H9 (cell line): ENCODE data around the gene DCXR. TPM values are rescaled to one million over a fixed set of nuclear protein-coding genes. Genes with fewer than 3 reads are reported as not detected.

Experiments
- DNase-seq: peaks from one replicate; pipeline ENCODE4 v3.0.0-alpha.2; 2017
- H2AFZ ChIP-seq: one replicate; pipeline ENCODE4 v1.6.1; 2013; ENCODE audit warnings: mild to moderate bottlenecking, low read length, control low read depth, moderate library complexity
- H2AK5ac ChIP-seq: 2 replicates; pipeline ENCODE4 v1.6.1; 2013; ENCODE audit warnings: low read length, control low read depth, mixed read lengths; ENCODE audit not compliant: insufficient read length
- H2BK120ac ChIP-seq: one replicate; pipeline ENCODE4 v1.6.1; 2013; ENCODE audit warnings: low read depth, mild to moderate bottlenecking, low read length, control low read depth, inconsistent platforms; ENCODE audit not compliant: poor library complexity, severe bottlenecking
- H2BK12ac ChIP-seq: 2 replicates; pipeline ENCODE4 v1.6.1; 2013; ENCODE audit warnings: low read length, control low read depth, mixed read lengths, low read depth; ENCODE audit not compliant: insufficient read length
- H2BK15ac ChIP-seq: 2 replicates; pipeline ENCODE4 v1.6.1; 2013; ENCODE audit warnings: low read depth, low read length, control low read depth
- H2BK20ac ChIP-seq: one replicate; pipeline ENCODE4 v1.6.1; 2013; ENCODE audit warnings: low read depth, mild to moderate bottlenecking, low read length, control low read depth, inconsistent platforms; ENCODE audit not compliant: poor library complexity, severe bottlenecking
- H2BK5ac ChIP-seq: 2 replicates; pipeline ENCODE4 v1.6.1; 2013; ENCODE audit warnings: low read length, control low read depth, mixed read lengths; ENCODE audit not compliant: insufficient read length
- H3K14ac ChIP-seq: 2 replicates; pipeline ENCODE4 v1.6.1; 2013; ENCODE audit warnings: low read length, control low read depth; ENCODE audit not compliant: insufficient read depth
- H3K18ac ChIP-seq: 2 replicates; pipeline ENCODE4 v1.6.1; 2013; ENCODE audit warnings: low read depth, mild to moderate bottlenecking, mixed read lengths, low read length, control low read depth; ENCODE audit not compliant: insufficient read length
- H3K23ac ChIP-seq: 2 replicates; pipeline ENCODE4 v1.6.1; 2013; ENCODE audit warnings: low read length, control low read depth, mixed read lengths, low read depth; ENCODE audit not compliant: insufficient read length
- H3K23me2 ChIP-seq: 2 replicates; pipeline ENCODE4 v1.6.1; 2013; ENCODE audit warnings: low read depth, mild to moderate bottlenecking, mixed read lengths, low read length, control low read depth; ENCODE audit not compliant: insufficient read length, poor library complexity, severe bottlenecking
- H3K27ac ChIP-seq: 2 replicates; pipeline ENCODE4 v1.5.1; 2013; ENCODE audit warnings: low read length, control low read depth, mixed read lengths, low read depth; ENCODE audit not compliant: insufficient read length
- H3K27me3 ChIP-seq: 2 replicates; pipeline ENCODE4 v1.6.1; 2013; ENCODE audit warnings: low read length, control low read depth, inconsistent platforms; ENCODE audit not compliant: insufficient read depth
- H3K4ac ChIP-seq: 2 replicates; pipeline ENCODE4 v1.6.1; 2013; ENCODE audit warnings: low read depth, mild to moderate bottlenecking, control low read depth, inconsistent platforms, low read length, moderate library complexity
- H3K4me1 ChIP-seq: 2 replicates; pipeline ENCODE4 v1.6.1; 2013; ENCODE audit warnings: low read length, control low read depth, inconsistent platforms; ENCODE audit not compliant: insufficient read depth
- H3K4me2 ChIP-seq: 2 replicates; pipeline ENCODE4 v1.6.1; 2013; ENCODE audit warnings: low read length, control low read depth, mixed read lengths; ENCODE audit not compliant: insufficient read length, insufficient read depth
- H3K56ac ChIP-seq: 2 replicates; pipeline ENCODE4 v1.6.1; 2013; ENCODE audit warnings: low read depth, mild to moderate bottlenecking, mixed read lengths, low read length, control low read depth; ENCODE audit not compliant: insufficient read length
- H3K79me1 ChIP-seq: 2 replicates; pipeline ENCODE4 v1.6.1; 2013; ENCODE audit warnings: low read depth, mild to moderate bottlenecking, moderate library complexity, low read length, control low read depth, inconsistent platforms; ENCODE audit not compliant: insufficient read depth, poor library complexity, severe bottlenecking
- H3K79me2 ChIP-seq: 2 replicates; pipeline ENCODE4 v1.6.1; 2013; ENCODE audit warnings: low read length, control low read depth, inconsistent platforms; ENCODE audit not compliant: insufficient read depth
- H3K9ac ChIP-seq: 2 replicates; pipeline ENCODE4 v1.6.1; 2013; ENCODE audit warnings: low read length, control low read depth, mixed read lengths; ENCODE audit not compliant: insufficient read length; ENCODE audit errors: extremely low read depth
- H3K9me3 ChIP-seq: one replicate; pipeline ENCODE4 v1.6.1; 2013; ENCODE audit warnings: low read depth, low read length, inconsistent platforms; ENCODE audit not compliant: control insufficient read depth
- H3T11ph ChIP-seq: one replicate; pipeline ENCODE4 v1.6.1; 2013; ENCODE audit warnings: mild to moderate bottlenecking, low read length, control low read depth, inconsistent platforms
- H4K20me1 ChIP-seq: one replicate; pipeline ENCODE4 v1.6.1; 2013; ENCODE audit not compliant: control insufficient read depth, insufficient read length, insufficient read depth
- H4K5ac ChIP-seq: 2 replicates; pipeline ENCODE4 v1.6.1; 2013; ENCODE audit warnings: low read depth, mild to moderate bottlenecking, mixed read lengths, low read length, control low read depth; ENCODE audit not compliant: insufficient read length
- H4K8ac ChIP-seq: replicated peaks from 2 replicates; pipeline ENCODE4 v1.6.1; 2013; ENCODE audit warnings: low read length, control low read depth, mixed read lengths, low read depth; ENCODE audit not compliant: insufficient read length
- H4K91ac ChIP-seq: 2 replicates; pipeline ENCODE4 v1.6.1; 2013; ENCODE audit warnings: low read depth, mild to moderate bottlenecking, moderate library complexity, mixed read lengths, low read length, control low read depth; ENCODE audit not compliant: insufficient read length
- H3K27ac Mint-ChIP-seq, 3 experiments: 2 replicates in 2 of 3; 3 replicates in 1 of 3; pipeline ENCODE4 v1.8.0; 2020 to 2021; ENCODE audit warnings: mixed read lengths in 3 of 3, mild to moderate bottlenecking in 1 of 3, moderate library complexity in 1 of 3
- H3K27me3 Mint-ChIP-seq: 2 replicates; pipeline ENCODE4 v1.8.0; 2021; ENCODE audit warnings: low read depth, mild to moderate bottlenecking, moderate library complexity, mixed read lengths
- H3K36me3 Mint-ChIP-seq, 3 experiments: 2 replicates in 2 of 3; 3 replicates in 1 of 3; pipeline ENCODE4 v1.8.0; 2020 to 2021; ENCODE audit warnings: low read depth in 3 of 3, mixed read lengths in 3 of 3; ENCODE audit not compliant: insufficient read depth in 1 of 3
- H3K4me1 Mint-ChIP-seq, 2 experiments: 2 replicates each; pipeline ENCODE4 v1.8.0; 2020; ENCODE audit warnings: mixed read lengths in 2 of 2
- H3K4me3 Mint-ChIP-seq, 2 experiments: 2 replicates in 1 of 2; 3 replicates in 1 of 2; pipeline ENCODE4 v1.8.0; 2020 to 2021; ENCODE audit warnings: mild to moderate bottlenecking in 2 of 2, mixed read lengths in 2 of 2, moderate library complexity in 1 of 2
- H3K9me3 Mint-ChIP-seq, 2 experiments: 2 replicates in 1 of 2; 3 replicates in 1 of 2; pipeline ENCODE4 v1.8.0; 2020; ENCODE audit warnings: mild to moderate bottlenecking in 2 of 2, mixed read lengths in 2 of 2, moderate library complexity in 1 of 2
- WGBS: extraction: QIAGEN DNeasy Blood & Tissue Kit; methylation state at CpG from one replicate; pipeline ENCODE4 v1.1.7; 2013; ENCODE audit warnings: missing lambda C conversion rate, low lambda C conversion rate, mixed read lengths; ENCODE audit not compliant: insufficient read length; ENCODE audit errors: extremely low coverage; 5-methylcytosine and 5-hydroxymethylcytosine counted together
- total RNA-seq: library from RNA; stranded (reverse); gene quantifications from 2 replicates; pipeline ENCODE4 v1.2.1, GENCODE V29; 2021
- TF ChIP-seq, protein P1 (sequence below): fragments of 200-600 bp; sonication (generic); conservative IDR thresholded peaks from 3 replicates; pipeline ENCODE4 v1.8.0; 2021; ENCODE audit warnings: antibody characterized with exemption, mild to moderate bottlenecking

Gene DCXR
- total RNA-seq, 1 experiment from 2014 or later = 93.6 TPM

DNA sequence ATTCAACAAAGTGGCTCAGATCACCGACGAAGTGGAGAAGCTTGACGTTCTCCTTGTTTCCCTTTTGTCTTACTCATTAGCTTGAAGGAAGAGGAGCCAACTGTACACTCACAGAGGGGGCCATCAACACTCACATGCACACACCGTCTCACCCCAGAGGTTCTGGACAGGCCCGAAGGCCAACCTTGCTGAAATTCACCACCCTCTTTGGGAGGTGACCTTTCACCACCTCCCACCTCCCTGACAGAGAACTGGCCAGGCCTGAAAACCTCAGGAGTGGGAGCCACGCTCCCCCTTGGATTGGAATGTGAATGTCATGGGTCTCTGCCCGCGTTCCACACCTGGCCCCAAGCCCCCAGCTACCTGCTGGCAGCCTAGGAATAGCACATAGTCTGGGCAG is 2.0 kb downstream of the DCXR start:
- H2BK5ac ChIP-seq = no peak overlapping the region
- Mint-ChIP-seq H3K27ac (no peak overlapping the region; a peak in 1 of 7 replicates), H3K36me3 (peaks cover 8 to 14% (median 12%) of the 10 kb centered on the region in 3 experiments; a peak in 5 of 7 replicates), H3K9me3 (no peaks in the 10 kb centered on the region; a peak in 1 of 5 replicates), H3K27me3 (peaks cover 14% of the 10 kb centered on the region), H3K4me3 (peak overlapping the region; percentile 33 to 62), H3K4me1 (peaks cover 7 to 21% of the 10 kb centered on the region in 2 experiments)
- no peak overlapping the region for H2BK120ac ChIP-seq
- no peak overlapping the region for H4K91ac ChIP-seq
- H3K9ac ChIP-seq = no peak overlapping the region
- H3K4ac ChIP-seq = no peak overlapping the region
- H3K14ac ChIP-seq = no peak overlapping the region
- H3K4me1 ChIP-seq = no peaks in the 10 kb centered on the region
- peaks cover 8% of the 10 kb centered on the region for H3K23me2 ChIP-seq
- H2AFZ ChIP-seq = no peak overlapping the region
- no peak overlapping the region for H2AK5ac ChIP-seq
- no peaks in the 10 kb centered on the region for H3K9me3 ChIP-seq
- H3K23ac ChIP-seq = no peak overlapping the region
- no peak overlapping the region for H3K27ac ChIP-seq
- no peak overlapping the region for H2BK15ac ChIP-seq
- H3K79me1 ChIP-seq = no peaks in the 10 kb centered on the region
- no peak overlapping the region for H4K8ac ChIP-seq
- no peaks in the 10 kb centered on the region; the same call in 1 of the 2 replicates for H3K27me3 ChIP-seq
- TF ChIP-seq, protein P1, sequence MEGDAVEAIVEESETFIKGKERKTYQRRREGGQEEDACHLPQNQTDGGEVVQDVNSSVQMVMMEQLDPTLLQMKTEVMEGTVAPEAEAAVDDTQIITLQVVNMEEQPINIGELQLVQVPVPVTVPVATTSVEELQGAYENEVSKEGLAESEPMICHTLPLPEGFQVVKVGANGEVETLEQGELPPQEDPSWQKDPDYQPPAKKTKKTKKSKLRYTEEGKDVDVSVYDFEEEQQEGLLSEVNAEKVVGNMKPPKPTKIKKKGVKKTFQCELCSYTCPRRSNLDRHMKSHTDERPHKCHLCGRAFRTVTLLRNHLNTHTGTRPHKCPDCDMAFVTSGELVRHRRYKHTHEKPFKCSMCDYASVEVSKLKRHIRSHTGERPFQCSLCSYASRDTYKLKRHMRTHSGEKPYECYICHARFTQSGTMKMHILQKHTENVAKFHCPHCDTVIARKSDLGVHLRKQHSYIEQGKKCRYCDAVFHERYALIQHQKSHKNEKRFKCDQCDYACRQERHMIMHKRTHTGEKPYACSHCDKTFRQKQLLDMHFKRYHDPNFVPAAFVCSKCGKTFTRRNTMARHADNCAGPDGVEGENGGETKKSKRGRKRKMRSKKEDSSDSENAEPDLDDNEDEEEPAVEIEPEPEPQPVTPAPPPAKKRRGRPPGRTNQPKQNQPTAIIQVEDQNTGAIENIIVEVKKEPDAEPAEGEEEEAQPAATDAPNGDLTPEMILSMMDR = no peak
- no peak for DNase-seq
- H2BK20ac ChIP-seq = no peak overlapping the region
- H3K56ac ChIP-seq = no peak overlapping the region
- no CpG with 5 or more reads among the region's 8 CpGs for WGBS
- H2BK12ac ChIP-seq = no peak overlapping the region
- no peaks in the 10 kb centered on the region for H3K79me2 ChIP-seq
- H3K4me2 ChIP-seq = no peak overlapping the region
- no peaks in the 10 kb centered on the region for H4K20me1 ChIP-seq
- no peak overlapping the region for H3T11ph ChIP-seq
- H3K18ac ChIP-seq = no peak overlapping the region
- no peak overlapping the region for H4K5ac ChIP-seq
